ENCODE measurements around the gene LANCL3. TPM values are rescaled to one million over a fixed set of nuclear protein-coding genes. Genes with fewer than 3 reads are reported as not detected.

LANCL3 gene
- total RNA-seq, 1 donor from 2014 or later = 0.75 TPM

DNA sequence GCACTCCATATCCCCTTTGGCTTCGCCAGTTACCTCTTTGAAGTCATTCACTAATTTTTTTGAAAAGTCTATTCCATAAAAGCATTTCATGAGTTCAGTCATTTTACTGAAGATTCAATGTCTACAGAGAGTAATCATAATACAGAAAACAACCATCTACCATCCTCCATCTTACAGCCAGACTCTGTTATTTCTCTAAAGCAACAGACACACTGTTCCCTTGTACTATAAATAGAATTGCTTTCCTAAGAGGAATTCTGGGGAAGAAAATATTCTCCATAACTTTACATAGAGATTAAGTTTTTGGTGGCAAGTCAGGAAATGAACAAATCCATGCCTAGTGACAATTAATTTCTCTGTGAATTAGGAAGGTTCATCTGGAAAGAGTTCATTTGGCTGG lies 151.1 kb downstream of the LANCL3 start:
- no peak for DNase-seq (ENCODE audit: low spot score)
- intact Hi-C loops (cut with DNase I) = no loop called here

DNA sequence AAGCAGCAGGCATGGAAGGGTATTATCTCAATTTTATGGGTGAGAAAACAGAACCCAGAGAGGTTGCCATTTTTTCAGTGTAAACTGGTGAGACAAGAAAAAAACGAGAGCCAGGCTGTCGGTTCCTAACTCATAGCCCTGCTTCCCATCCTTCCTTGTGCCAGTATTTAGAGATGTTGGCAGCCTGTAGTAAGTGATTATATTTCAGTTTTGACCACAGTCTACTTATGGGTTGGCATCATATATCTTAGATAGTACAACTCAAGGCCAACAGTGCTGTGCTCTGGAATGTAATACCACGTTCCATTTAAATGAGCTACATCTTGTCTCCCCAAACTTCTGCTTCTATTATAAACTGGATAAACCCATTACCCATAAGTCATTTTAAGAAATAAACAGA lies 154.9 kb downstream of the LANCL3 start:
- no peak for DNase-seq (ENCODE audit: low spot score)
- intact Hi-C loops (cut with DNase I) = no loop called here

Other genes starting within 250 kb of the LANCL3 start
- gene PRRG1, start 222.3 kb upstream of the LANCL3 start, total RNA-seq = 9.8 TPM
- gene XK, start 114.1 kb downstream of the LANCL3 start, total RNA-seq = 6.8 TPM
- 9.8 TPM for gene CYBB, start 208.4 kb downstream of the LANCL3 start, total RNA-seq

Measured in cardiac septum (tissue), 1 donor.